Measurements from ENCODE around the gene KRTAP19-7. TPM values are rescaled to one million over a fixed set of nuclear protein-coding genes. Genes with fewer than 3 reads are reported as not detected.

KRTAP19-7 gene, protein sequence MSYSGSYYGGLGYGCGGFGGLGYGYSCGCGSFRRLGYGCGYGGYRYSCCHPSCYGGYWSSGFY
- total RNA-seq, result not detected in 2 replicates

GRCh38 chr21:30561264-30561895 is at the start of gene KRTAP19-7:
Gene KRTAP19-7, minus strand, starts transcription at chr21:30561314. Its CDS starts 25 bp downstream, at chr21:30561289.

DNA sequence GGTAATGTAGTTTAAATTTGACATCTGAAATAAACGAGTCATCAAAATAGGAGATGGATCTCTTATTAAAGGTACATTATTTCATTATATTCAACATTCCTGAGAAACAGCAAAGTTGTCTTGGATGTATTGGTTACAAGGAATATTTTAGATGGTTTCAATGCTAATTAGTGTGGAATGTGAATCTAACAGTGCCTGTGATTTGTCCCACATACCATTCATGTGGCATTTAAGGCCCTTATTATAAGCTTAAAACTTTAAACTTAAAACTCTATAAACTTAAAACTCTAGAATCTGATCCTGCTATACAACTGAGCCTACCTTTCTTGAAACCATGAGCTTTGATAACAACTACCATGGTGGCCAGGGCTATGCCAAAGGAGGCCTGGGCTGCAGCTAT is 39.7 kb upstream of the KRTAP19-7 start, which contains the start of gene KRTAP22-1:
Gene KRTAP22-1 (plus strand): TSS at position 301 of the 400 bp plus-strand sequence.

GRCh38 chr21:30598802-30599201 is 37.7 kb upstream of the KRTAP19-7 start, which contains the start of gene KRTAP6-2:
Gene KRTAP6-2, minus strand, starts transcription at chr21:30598902. Its CDS starts 28 bp downstream, at chr21:30598874.

DNA sequence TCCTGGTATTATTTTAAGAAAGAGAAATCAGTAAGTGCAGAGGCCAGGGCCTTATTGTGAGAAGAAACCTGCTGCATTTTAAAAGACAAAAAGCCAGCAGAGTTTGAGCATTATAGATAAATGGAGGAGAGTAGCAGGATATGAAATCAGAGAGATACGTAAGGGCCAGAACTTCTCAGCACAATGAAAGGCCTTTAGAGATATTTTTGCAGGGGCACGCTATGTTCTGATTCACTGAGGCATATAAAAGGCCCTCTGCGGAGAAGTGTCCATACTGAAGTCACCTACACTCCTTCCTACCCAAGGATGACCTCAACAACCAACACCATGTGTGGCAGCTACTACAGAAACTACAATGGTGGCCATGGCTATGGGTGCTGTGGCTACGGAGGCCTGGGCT is 31.0 kb upstream of the KRTAP19-7 start, which contains the start of gene KRTAP6-3:
Gene KRTAP6-3 (plus strand): TSS at position 301 of the 400 bp plus-strand sequence. CDS start 6 bp downstream, at position 307.

DNA sequence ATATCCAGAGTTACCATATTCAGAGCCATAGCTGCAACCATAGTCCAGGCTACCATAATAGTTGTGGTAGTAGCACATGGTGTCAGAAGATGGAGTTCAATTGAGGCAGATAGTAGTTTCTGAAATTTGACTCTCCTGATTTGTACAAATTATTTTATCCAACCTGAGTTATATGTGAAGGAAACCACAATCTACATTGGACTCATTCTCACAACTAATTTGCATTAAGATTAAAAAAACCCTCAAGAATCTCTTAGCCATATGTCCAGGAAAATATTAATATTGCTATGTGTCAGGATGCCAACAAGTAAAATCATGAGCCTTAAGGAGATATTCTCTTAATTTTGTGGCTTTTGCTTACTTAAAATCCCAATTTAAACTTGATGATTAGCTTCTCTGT is 29.2 kb upstream of the KRTAP19-7 start, which contains the start of gene KRTAP22-2:
Gene KRTAP22-2 (minus strand): TSS at position 101 of the 400 bp plus-strand sequence.

GRCh38 chr21:30541764-30542163 is 19.4 kb downstream of the KRTAP19-7 start, which contains the start of gene KRTAP19-6:
Gene KRTAP19-6, minus strand, starts transcription at chr21:30541864. Its CDS starts 31 bp downstream, at chr21:30541833.

Small RNA genes lying within 50 kb of the gene (small RNA-seq; reads per million reads assigned to genes)
- gene AP000567.1 (not detected), gene KRTAP19-10P (not detected), gene KRTAP19-11P (not detected), gene KRTAP22-1 (not detected), gene KRTAP22-2 (not detected)

Other genes with a start within 250 kb of the KRTAP19-7 start
- not detected in 2 replicates for gene KRTAP26-1, start 241.0 kb downstream of the KRTAP19-7 start, total RNA-seq
- not detected in 2 replicates for gene KRTAP27-1, start 223.6 kb downstream of the KRTAP19-7 start, total RNA-seq
- gene KRTAP23-1, start 212.7 kb downstream of the KRTAP19-7 start, total RNA-seq, result not detected in 2 replicates
- gene KRTAP13-2, start 189.0 kb downstream of the KRTAP19-7 start, total RNA-seq, result not detected in 2 replicates
- not detected in 2 replicates for gene KRTAP13-1, start 165.3 kb downstream of the KRTAP19-7 start, total RNA-seq
- not detected in 2 replicates for gene KRTAP13-3, start 135.4 kb downstream of the KRTAP19-7 start, total RNA-seq
- not detected in 2 replicates for gene KRTAP13-4, start 131.1 kb downstream of the KRTAP19-7 start, total RNA-seq
- gene KRTAP15-1, start 121.0 kb downstream of the KRTAP19-7 start, total RNA-seq, result not detected in 2 replicates
- gene KRTAP19-1, start 80.9 kb downstream of the KRTAP19-7 start, total RNA-seq, result not detected in 2 replicates
- gene KRTAP19-2, start 73.9 kb downstream of the KRTAP19-7 start, total RNA-seq, result not detected in 2 replicates
- gene KRTAP19-3, start 69.3 kb downstream of the KRTAP19-7 start, total RNA-seq, result not detected in 2 replicates
- not detected in 2 replicates for gene KRTAP19-4, start 64.1 kb downstream of the KRTAP19-7 start, total RNA-seq
- gene KRTAP19-5, start 59.2 kb downstream of the KRTAP19-7 start, total RNA-seq, result not detected in 2 replicates
- gene KRTAP19-6, start 19.4 kb downstream of the KRTAP19-7 start, total RNA-seq, result not detected in 2 replicates
- gene KRTAP22-2, start 29.1 kb upstream of the KRTAP19-7 start, total RNA-seq, result not detected in 2 replicates
- not detected in 2 replicates for gene KRTAP6-3, start 31.1 kb upstream of the KRTAP19-7 start, total RNA-seq
- not detected in 2 replicates for gene KRTAP6-2, start 37.6 kb upstream of the KRTAP19-7 start, total RNA-seq
- gene KRTAP22-1, start 39.8 kb upstream of the KRTAP19-7 start, total RNA-seq, result not detected in 2 replicates
- gene KRTAP6-1, start 52.6 kb upstream of the KRTAP19-7 start, total RNA-seq, result not detected in 2 replicates
- not detected in 2 replicates for gene KRTAP20-1, start 55.1 kb upstream of the KRTAP19-7 start, total RNA-seq
- not detected in 2 replicates for gene KRTAP20-4, start 59.3 kb upstream of the KRTAP19-7 start, total RNA-seq
- not detected in 2 replicates for gene KRTAP20-2, start 73.9 kb upstream of the KRTAP19-7 start, total RNA-seq
- gene KRTAP20-3, start 81.5 kb upstream of the KRTAP19-7 start, total RNA-seq, result not detected in 2 replicates
- gene KRTAP21-3, start 157.5 kb upstream of the KRTAP19-7 start, total RNA-seq, result not detected in 2 replicates
- gene KRTAP21-2, start 185.9 kb upstream of the KRTAP19-7 start, total RNA-seq, result not detected in 2 replicates
- not detected in 2 replicates for gene KRTAP21-1, start 194.1 kb upstream of the KRTAP19-7 start, total RNA-seq